Kidney glomerular epithelial cell (primary cell): Measurements from ENCODE around the gene DDX52.

Experiments used
- DNase-seq: peaks from one replicate; lab custom pipeline; 2025; lab: John Stamatoyannopoulos, UW

Gene DDX52

GRCh38 chr17:37574427-37574826, 68.8 kb downstream of the DDX52 start:
- DNase-seq, result no peak

- DNase-seq, result no peak
Observed at GRCh38 chr17:37571674-37572073, 71.6 kb downstream of the DDX52 start.

GRCh38 chr17:37570527-37571093, 72.6 kb downstream of the DDX52 start:
- DNase-seq, result peak; percentile 17

DNA sequence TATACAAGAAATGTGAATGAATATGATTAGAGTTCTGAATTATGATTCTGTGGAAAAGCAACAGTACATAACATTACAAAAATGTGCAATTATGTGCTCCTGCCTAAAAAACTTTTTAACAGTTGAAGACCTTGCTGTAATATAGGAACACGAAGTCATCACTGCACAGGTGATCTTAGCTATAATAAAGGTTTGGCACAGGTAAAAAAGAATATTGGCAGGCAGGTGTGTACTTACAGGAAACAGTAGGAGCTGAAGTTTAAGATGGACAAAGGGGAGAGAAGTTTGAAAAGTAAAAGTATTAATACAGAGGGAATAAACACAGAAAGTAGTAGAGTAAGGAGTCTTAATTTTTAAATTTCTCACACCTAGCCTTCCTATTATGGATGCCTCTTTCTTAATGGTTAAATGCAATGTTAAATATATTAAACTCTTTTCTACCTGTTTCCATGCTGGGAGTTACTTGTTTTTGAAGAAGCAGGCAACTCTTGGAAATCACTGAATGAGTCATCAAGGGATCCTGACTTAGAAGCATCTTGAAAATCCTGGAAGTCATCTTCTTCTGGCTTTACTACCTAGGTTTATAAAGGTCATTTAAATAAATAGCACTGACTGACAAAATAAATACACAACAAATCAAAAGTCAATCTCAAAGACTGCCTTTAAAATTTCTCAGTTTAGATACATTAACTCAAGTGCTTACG, 74.7 kb downstream of the DDX52 start:
- no peak for DNase-seq

DNA sequence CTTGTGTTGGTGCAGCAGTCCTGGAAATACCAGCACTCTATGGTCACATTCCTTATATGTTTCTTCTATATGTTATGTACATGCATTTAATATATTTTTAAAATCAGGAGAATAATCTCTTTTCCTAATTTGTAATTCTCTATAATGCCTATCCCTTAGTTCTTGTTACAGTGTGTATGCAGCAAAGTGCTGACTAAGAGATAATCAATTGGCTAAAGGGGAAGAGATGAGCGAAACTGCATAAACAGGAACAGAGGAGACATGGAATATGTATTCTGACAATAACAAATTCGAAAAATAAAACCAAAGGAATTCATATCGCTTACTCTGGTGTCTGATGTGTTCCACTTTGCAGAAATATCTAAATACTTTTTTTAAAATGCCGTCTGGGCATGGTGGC, 75.7 kb downstream of the DDX52 start:
- DNase-seq, result no peak

DNA sequence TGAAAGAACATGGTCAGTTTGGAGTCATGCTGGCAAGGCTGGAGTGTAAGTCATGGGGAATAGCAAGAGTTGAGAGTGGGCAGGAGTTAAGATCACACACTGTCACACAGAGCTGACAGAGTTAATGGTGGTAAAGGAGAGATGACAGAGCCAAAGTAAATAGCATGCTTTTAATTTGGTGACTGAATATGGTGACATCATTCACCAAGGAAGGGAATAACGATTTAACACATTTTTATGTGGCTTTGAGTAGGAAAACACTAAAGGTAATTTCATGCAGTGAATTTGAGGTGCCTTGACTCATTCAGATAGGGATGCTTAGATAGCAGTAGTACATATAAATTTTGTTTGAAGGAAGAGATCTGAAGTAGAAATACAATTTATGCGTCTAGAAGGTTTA, 76.1 kb downstream of the DDX52 start:
- DNase-seq, result no peak

DNA sequence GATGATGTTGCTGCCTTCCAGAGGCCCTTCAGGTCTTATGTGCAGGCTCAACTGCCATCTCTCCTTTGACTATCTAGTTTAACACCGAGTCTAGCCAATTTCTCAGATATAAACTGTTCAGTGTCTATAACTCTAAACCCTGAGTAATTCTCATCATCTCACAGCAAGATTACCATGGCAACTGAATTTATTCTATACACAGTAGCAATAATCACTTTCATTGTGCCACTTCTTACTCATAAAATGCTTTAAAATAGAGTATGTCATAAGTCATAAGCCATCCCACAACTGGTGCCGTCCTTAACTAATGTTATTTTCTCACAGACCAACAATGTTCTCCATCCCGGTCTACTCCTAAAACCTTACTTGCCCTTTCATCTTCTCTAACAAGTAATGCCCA, 79.0 kb downstream of the DDX52 start:
- no peak for DNase-seq

DNA sequence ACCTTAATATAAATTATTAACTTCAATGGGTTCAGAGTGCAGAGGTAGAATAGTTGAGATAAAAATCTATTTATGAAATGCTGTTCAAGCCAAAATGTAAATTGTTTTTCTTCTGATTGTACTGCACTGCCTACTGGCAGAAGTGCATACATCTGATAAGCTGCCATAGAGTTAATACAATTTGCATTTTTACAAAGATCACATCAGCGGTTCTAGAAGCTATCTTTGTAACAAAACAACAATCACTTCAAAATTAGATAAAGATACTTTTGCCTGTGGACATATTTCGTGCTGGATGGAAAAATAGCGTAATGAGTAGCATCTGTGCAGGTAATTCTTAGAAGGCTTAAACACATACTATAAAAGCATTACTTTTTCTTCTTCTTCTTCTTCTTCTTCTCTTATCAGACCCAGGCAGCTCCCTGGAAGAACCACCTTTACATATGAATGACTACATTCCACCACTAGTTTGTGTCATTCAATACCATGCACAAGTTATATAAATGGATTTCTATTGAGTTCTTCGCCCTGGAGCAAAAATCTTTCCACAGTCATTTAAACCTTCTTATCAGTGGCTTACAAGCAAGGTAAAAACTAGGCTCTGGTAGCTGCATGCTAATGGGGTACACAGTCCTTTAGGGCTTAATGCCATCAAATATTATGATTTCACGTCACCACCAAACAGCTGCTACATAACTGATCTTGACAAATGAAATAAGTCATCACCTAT, 81.1 kb downstream of the DDX52 start:
- no peak for DNase-seq
